ENCODE measurements around the gene IFT43. TPM values are rescaled to one million over a fixed set of nuclear protein-coding genes. Genes with fewer than 3 reads are reported as not detected.

IFT43 gene
- total RNA-seq, 4 donors from 2014 or later, result 8.7 to 18.1 (median 14.2) TPM

DNA sequence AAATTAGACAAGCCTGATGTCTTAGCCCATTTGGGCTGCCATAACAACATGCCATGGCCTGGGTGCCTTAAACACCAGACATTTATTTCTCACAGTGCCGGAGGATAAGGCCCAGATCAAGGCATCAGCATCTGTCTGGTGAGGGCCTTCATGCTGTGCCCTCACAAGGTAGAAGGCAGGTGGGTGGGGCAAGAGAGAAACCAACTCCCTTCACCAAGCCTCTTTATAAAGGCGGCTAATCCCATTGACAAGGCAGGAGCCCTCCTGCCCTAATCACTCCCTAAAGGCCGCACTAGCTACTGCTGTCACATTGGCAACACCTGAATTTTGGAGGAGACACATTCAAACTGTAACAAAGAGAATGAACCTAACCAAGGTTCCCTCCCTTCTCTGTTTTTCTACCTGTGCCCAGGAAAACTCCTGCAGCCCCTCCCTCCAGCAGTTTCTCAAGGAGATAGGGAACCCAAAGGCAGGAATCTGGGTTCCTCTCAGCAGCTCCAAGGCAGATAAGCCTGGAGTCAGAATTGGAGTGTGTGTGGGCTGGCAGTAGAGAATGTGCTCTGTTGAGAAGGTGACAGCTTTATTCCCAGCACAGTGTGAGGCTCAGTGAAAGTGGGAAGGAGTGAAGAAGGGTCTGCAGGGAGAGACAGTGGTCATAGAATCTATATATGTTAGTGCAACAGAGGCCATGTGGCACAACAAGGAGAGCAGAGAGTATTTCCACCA is 144.5 kb downstream of the IFT43 start:
- intact Hi-C loops (cut with DNase I; ENCODE audit: low total_unique reads), result no loop called here
- Histone ChIP-seq H3K4me1 (no peaks in the 10 kb centered on the region), H3K9me3 (no peaks in the 10 kb centered on the region), H3K36me3 (no peaks in the 10 kb centered on the region), H3K4me3 (no peak overlapping the region), H3K27ac (no peak overlapping the region), H3K27me3 (peaks cover 13 to 27% (median 13%) of the 10 kb centered on the region in 3 donors)
- DNase-seq (no peak), ATAC-seq (no peak)
- in situ Hi-C loops (cut with MboI; ENCODE audit: low sequenced_read_pairs in 4 of 4), result no loop called here
- TF ChIP-seq, protein P1, sequence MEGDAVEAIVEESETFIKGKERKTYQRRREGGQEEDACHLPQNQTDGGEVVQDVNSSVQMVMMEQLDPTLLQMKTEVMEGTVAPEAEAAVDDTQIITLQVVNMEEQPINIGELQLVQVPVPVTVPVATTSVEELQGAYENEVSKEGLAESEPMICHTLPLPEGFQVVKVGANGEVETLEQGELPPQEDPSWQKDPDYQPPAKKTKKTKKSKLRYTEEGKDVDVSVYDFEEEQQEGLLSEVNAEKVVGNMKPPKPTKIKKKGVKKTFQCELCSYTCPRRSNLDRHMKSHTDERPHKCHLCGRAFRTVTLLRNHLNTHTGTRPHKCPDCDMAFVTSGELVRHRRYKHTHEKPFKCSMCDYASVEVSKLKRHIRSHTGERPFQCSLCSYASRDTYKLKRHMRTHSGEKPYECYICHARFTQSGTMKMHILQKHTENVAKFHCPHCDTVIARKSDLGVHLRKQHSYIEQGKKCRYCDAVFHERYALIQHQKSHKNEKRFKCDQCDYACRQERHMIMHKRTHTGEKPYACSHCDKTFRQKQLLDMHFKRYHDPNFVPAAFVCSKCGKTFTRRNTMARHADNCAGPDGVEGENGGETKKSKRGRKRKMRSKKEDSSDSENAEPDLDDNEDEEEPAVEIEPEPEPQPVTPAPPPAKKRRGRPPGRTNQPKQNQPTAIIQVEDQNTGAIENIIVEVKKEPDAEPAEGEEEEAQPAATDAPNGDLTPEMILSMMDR (IDR thresholded peaks at IDR 0.05 in 4 of 5, conservative IDR thresholded peaks at IDR 0.05 in 1 of 5), result no peak
- no peak for TF ChIP-seq POLR2A (IDR thresholded peaks at IDR 0.05)

DNA sequence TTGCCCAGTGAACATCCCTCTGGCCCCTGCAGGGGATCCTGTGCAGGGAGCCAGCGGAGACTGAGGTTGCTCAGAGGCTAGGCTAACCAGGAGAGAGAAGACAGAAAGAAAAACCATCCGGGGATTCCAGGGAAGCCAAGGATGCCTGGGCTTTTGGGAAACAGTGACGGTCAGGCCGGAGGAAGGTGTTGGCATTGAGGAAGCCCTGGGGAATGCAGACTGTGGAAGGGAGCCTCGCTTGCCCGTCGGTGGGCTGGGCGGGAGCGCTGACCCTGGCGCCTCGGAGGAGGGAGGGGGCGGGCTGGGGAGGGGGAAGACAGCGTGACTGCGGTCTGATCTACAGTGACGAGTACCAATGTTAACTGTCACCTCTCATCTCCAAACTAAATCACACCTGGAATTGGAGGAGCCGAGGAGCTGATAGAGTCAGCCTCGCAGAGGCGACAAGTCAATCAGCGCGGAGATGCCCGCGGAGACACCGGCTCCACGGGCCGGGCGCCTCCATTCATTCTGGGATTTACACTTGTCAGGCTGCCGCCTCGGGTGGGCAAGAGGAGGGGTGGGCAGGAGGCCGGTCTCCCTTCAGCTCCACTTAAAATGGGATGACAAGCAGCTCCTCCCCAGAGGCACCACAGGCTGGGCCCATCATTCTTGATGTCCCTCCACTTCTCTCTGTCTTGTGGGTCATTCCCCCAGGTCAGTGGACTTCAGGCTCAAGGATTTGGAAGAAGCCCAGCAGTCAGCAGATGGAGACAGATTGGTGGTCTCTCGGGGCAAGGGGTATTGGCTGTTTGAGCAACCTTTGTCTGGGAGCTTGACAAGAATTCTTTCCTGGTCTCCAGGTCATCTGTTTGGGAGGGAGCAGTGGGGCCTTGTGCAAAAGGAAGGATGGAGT is 145.8 kb downstream of the IFT43 start:
- in situ Hi-C loops (cut with MboI; ENCODE audit: low sequenced_read_pairs in 4 of 4), result no loop called here
- TF ChIP-seq POLR2A (IDR thresholded peaks at IDR 0.05), result no peak
- TF ChIP-seq, protein P1 (IDR thresholded peaks at IDR 0.05 in 4 of 5, conservative IDR thresholded peaks at IDR 0.05 in 1 of 5), result no peak
- intact Hi-C loops (cut with DNase I; ENCODE audit: low total_unique reads), result no loop called here
- no peak overlapping the region for H3K4me3 ChIP-seq
- H3K36me3 ChIP-seq, result no peaks in the 10 kb centered on the region
- no peaks in the 10 kb centered on the region for H3K4me1 ChIP-seq
- H3K27me3 ChIP-seq, result peaks cover 13 to 39% (median 13%) of the 10 kb centered on the region in 3 donors
- no peak for ATAC-seq
- H3K9me3 ChIP-seq, result no peaks in the 10 kb centered on the region
- no peak overlapping the region for H3K27ac ChIP-seq
- no peak for DNase-seq

DNA sequence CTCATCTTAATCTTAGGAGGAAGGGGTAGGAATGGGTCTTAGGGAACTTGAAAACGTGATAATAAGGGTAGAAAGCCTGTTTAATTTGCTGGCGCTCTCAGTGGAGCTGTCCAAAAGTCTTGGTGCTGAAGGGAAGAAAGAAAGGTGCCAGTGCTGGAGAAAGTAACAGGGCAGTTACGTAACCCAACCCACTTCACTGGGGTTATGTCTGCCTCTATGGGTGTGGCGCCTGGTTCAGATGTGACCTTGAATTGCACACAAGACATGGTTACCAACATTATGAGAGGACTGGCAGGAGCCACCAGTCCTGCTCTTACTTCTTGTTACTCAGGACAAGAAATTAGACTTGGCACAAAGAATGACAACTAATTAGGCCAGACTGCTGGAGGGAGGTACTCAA is 147.5 kb downstream of the IFT43 start:
- no peaks in the 10 kb centered on the region for H3K4me1 ChIP-seq
- H3K4me3 ChIP-seq, result no peak overlapping the region
- H3K36me3 ChIP-seq, result no peaks in the 10 kb centered on the region
- peaks cover 27 to 57% (median 28%) of the 10 kb centered on the region in 3 donors for H3K27me3 ChIP-seq
- intact Hi-C loops (cut with DNase I; ENCODE audit: low total_unique reads) (no loop called here), in situ Hi-C loops (cut with MboI; ENCODE audit: low sequenced_read_pairs in 4 of 4) (no loop called here)
- ATAC-seq (no peak), DNase-seq (no peak)
- TF ChIP-seq, protein P1 (IDR thresholded peaks at IDR 0.05 in 4 of 5, conservative IDR thresholded peaks at IDR 0.05 in 1 of 5), result no peak
- no peak for TF ChIP-seq POLR2A (IDR thresholded peaks at IDR 0.05)
- no peaks in the 10 kb centered on the region for H3K9me3 ChIP-seq
- H3K27ac ChIP-seq, result no peak overlapping the region

Other genes starting within 250 kb of the IFT43 start
- gene TGFB3, start 3.8 kb upstream of the IFT43 start, total RNA-seq, result 100 to 1,000 TPM in 1 of 4 donors, 10 to 100 TPM in 3; 28.3 to 102 (median 60.8) TPM
- gene GPATCH2L, start 166.2 kb downstream of the IFT43 start, total RNA-seq, result 10 to 100 TPM; 24.6 to 63.5 (median 41.9) TPM

All from gastrocnemius medialis (tissue), 4 donors.